Stimulated activated CD8-positive, alpha-beta memory T cell treated with anti-CD3 and anti-CD28 coated beads, Interleukin-12 subunit alpha, Interleukin-12 subunit beta, amount 100 ng/mL, for 24 hours (primary cell): Measurements from ENCODE around the gene MYH10.

ENCODE experiments used
- DNase-seq: peaks from one replicate; pipeline ENCODE4 v3.0.0-alpha.2; 2020; ENCODE audit errors: extremely low read depth

The MYH10 gene

GRCh38 chr17:8474826-8475225 is 155.7 kb downstream of the MYH10 start:
- DNase-seq = no peak

- no peak for DNase-seq
These were observed 156.9 kb downstream of the MYH10 start for GRCh38 chr17:8473451-8474192.

- DNase-seq = no peak
These were observed 157.9 kb downstream of the MYH10 start for GRCh38 chr17:8472663-8473062.

- no peak for DNase-seq
These were observed 160.0 kb downstream of the MYH10 start for GRCh38 chr17:8470447-8471047.

GRCh38 chr17:8469964-8470363 is 160.6 kb downstream of the MYH10 start:
- DNase-seq = no peak

GRCh38 chr17:8468980-8469379 is 161.5 kb downstream of the MYH10 start:
- DNase-seq = no peak

- DNase-seq = no peak
These were observed 162.4 kb downstream of the MYH10 start for GRCh38 chr17:8468127-8468526.

- no peak for DNase-seq
These were observed 163.0 kb downstream of the MYH10 start for GRCh38 chr17:8467527-8467926.

GRCh38 chr17:8466873-8467272 is 163.7 kb downstream of the MYH10 start:
- no peak for DNase-seq

- DNase-seq = no peak
These were observed 164.1 kb downstream of the MYH10 start for GRCh38 chr17:8466456-8466855.

GRCh38 chr17:8465759-8466158 is 164.8 kb downstream of the MYH10 start:
- DNase-seq = no peak

- DNase-seq = no peak
These were observed 165.2 kb downstream of the MYH10 start for GRCh38 chr17:8465356-8465755.

GRCh38 chr17:8464941-8465340 is 165.6 kb downstream of the MYH10 start:
- no peak for DNase-seq

- DNase-seq = no peak
These were observed 167.4 kb downstream of the MYH10 start for GRCh38 chr17:8463099-8463498.

GRCh38 chr17:8462564-8462963 is 168.0 kb downstream of the MYH10 start:
- no peak for DNase-seq

GRCh38 chr17:8459831-8460230 is 170.7 kb downstream of the MYH10 start:
- no peak for DNase-seq

- no peak for DNase-seq
These were observed 171.4 kb downstream of the MYH10 start for GRCh38 chr17:8459107-8459506.

- no peak for DNase-seq
These were observed 172.4 kb downstream of the MYH10 start for GRCh38 chr17:8458128-8458527.

GRCh38 chr17:8455665-8456209 is 174.8 kb downstream of the MYH10 start:
- DNase-seq = no peak

- no peak for DNase-seq
These were observed 177.2 kb downstream of the MYH10 start for GRCh38 chr17:8453326-8453725.

GRCh38 chr17:8451933-8452614 is 178.5 kb downstream of the MYH10 start:
- no peak for DNase-seq

GRCh38 chr17:8448310-8448709 is 182.2 kb downstream of the MYH10 start:
- DNase-seq = no peak

GRCh38 chr17:8447799-8448198 is 182.7 kb downstream of the MYH10 start:
- DNase-seq = no peak
